GM12865 (cell line): ENCODE results near the gene GPR146.

Source experiments
- DNase-seq: peaks from one replicate; pipeline ENCODE4 v3.0.0; 2010; ENCODE audit warnings: low read depth
- H3K4me3 ChIP-seq: 2 replicates; pipeline ENCODE4 v1.5.1; 2011; ENCODE audit warnings: mild to moderate bottlenecking, low read depth, low read length, control low read depth
- TF ChIP-seq, protein P1 (sequence below): IDR thresholded peaks from 2 replicates; pipeline ENCODE4 v1.5.1; 2011; ENCODE audit warnings: low read length, control low read depth, low read depth, inconsistent platforms; ENCODE audit not compliant: insufficient read depth; ENCODE audit errors: missing control alignments

The GPR146 gene

DNA sequence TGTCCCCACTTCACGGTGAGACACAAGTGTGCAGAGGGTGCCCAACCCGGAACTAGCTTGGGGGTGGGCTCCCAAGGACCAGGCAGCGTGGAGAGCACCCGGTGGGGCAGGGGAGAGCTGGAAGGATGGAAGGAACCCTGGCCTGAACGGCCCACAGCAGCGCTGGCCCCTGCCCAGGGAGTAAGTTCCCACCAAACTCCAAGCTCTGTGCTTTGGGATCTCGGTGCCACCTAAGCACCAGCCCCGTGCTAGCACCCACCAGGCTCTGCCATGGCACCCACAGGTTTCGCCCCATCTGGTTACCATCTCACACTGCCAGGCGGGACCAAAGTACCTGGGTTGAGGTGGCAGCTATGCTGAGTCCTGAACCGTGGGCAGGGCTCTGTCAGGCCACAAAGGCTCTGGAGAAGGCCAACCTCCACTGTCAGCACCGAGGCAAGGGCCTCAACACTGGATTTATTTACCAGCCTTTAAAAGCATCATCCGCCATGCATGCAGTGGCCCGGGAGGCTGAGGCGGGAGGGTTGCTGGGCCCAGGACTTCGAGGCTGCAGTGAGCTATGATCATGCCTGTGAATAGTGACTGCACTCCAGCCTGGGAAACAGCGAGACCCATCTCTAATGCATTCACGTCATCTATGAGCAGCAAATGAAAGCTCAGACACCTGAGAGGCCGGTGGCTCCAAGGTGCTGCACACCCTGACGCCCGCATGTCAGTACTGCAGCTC, 59.6 kb downstream of the GPR146 start:
- H3K4me3 ChIP-seq: peak overlapping the region; percentile 47
- TF ChIP-seq, protein P1, sequence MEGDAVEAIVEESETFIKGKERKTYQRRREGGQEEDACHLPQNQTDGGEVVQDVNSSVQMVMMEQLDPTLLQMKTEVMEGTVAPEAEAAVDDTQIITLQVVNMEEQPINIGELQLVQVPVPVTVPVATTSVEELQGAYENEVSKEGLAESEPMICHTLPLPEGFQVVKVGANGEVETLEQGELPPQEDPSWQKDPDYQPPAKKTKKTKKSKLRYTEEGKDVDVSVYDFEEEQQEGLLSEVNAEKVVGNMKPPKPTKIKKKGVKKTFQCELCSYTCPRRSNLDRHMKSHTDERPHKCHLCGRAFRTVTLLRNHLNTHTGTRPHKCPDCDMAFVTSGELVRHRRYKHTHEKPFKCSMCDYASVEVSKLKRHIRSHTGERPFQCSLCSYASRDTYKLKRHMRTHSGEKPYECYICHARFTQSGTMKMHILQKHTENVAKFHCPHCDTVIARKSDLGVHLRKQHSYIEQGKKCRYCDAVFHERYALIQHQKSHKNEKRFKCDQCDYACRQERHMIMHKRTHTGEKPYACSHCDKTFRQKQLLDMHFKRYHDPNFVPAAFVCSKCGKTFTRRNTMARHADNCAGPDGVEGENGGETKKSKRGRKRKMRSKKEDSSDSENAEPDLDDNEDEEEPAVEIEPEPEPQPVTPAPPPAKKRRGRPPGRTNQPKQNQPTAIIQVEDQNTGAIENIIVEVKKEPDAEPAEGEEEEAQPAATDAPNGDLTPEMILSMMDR: no peak
- no peak for DNase-seq

DNA sequence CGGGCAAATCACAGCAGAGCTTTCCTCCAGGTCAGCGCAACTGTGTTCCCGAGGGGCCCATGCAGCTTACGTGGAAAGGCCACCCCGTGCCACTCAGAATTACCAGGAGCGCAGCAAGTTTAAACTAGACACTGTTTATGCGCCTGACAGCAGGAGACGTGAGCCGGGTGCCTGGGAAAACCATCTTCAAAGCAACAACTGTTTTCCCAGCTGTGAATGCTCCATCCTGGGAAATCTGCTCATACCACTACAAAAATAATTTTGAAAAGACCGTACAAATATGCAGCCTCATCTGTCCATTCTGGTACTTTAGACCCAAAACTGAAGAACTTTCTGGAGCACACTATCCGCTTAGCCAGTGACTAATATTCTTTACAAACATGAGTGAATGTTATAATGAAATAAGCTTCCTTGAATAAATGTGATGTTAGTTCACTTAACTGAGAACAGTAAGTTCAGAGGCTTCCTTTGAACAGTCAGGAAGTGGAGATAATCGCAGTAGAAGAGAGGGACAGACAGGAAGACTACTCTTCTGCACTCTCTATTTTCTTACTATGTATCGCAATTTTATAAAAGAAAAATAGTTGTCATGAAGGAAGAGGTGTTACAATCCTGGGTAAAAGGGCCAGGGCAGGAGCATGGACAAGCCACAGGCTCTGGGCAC, 60.3 kb downstream of the GPR146 start:
- TF ChIP-seq, protein P1: no peak
- peak overlapping the region; percentile 31 for H3K4me3 ChIP-seq
- peak; percentile 23 for DNase-seq

DNA sequence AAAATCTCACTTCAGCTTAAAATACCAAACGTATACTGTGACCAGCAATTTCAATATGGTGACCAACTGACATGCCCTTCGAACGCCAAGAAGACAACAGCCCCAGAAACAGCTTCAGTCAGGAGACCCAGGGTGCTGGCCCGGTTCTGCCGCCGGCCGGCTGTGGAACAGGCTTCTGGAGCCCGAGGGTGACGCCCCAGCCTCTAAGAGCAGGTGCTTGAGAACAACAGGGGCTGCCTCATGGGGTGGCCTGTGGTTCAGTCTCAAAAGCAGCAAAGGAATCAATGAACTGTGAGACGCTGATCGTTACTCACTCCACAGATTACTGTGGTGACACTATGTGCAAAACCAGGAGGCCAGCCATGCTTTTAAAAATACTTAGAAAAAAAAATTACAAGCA, 60.8 kb downstream of the GPR146 start:
- TF ChIP-seq, protein P1: no peak
- peak overlapping the region; percentile 31 for H3K4me3 ChIP-seq
- peak; percentile 86 for DNase-seq

DNA sequence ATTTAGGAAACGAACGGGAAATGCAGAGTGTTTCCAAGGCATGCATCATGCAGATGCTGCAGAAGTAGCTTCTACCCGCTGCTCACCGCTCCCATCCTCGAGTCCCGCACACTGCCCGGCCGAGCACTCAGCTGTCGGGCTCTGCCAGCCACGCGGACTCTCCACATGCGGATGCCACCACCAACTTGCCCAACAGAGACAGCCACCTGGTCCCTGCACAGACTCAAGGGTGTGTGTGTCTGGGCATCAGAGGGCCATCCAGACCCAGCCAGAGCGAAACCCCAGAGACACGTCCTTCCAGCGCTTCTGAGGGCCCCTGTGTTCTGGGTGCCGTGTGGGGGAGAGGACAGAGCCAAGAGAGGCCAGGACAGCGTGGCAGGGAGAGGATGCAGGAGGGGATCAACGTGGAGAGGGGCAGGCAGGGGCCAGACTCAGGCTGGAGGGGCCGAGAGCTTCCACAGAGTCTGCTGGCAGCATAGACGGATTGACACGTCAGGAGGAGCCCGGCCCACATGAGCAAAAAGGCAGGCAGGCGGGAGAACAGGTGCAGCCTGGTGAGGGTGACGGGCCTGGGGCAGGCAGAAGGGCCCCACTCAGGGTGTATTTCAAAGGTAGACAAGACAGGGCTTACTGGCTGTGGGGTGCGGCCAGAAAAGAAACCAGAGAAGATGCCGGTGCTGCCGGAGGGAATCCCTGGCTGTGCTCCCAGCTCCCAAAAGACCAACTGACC, 61.9 kb downstream of the GPR146 start:
- TF ChIP-seq, protein P1: no peak
- no peak for DNase-seq

DNA sequence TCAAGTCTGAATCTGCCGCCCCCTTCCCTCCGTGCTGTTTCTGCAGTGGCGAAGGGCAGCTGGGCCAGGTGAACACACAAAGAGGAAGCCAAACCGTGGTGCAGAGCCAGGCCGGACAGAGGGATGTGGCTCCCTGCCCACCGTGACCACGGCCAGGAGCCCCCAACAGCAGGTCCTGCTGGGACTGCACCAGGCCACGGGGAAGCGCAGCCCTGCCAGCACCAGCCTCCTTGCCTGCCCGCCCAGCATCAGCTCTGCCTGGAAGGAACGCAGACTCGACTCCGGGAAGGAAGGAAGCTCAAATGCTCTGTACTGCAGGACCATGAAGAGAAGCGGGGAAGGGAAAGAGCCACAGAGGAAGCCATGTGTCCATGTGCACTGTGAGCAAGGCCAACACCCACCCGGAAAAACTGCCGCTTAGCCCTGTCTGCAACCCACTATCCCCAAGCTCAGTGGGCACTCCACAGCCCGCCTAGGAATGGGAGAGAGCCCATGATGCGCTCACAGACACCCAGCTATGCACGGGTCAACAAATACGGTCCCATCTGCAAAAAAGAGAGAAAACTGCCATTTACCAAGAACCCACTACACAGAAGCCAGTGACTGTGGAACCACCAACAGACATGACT, 62.6 kb downstream of the GPR146 start:
- H3K4me3 ChIP-seq: no peak overlapping the region
- no peak for DNase-seq
- TF ChIP-seq, protein P1: no peak

More for the DNA sequence above, 61.9 kb downstream of the GPR146 start:
- no peak overlapping the region for H3K4me3 ChIP-seq

DNA sequence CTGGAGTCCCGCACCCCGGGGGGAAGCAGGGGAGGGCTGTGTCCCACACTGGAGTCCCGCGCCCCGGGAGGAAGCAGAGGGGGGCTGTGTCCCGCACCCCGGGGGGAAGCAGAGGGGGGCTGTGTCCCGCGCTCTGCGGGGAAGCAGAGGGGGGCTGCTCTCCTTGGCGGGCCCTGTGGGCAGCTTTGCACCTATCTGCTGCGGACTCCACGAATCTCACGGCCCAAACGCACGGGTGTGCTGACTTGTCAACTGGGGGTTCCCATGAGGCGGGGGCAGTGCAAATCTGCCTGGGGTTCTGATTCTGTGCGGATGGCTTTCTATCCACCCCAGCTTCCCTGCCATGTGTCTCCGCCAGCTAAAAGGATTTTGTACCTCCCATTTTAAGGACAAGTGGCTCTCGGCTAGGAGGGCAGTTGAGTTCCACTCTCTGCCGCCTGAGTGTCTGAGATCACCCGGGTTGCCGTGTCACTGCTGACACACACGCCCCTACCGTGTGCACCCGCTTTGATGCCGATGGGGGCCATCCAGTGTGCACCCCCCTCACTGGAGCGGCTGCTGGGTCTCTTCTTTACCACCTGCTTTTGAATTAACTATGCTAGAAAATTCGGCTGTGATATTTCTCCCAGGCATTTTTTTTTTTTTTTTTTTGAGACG, 64.0 kb downstream of the GPR146 start:
- TF ChIP-seq, protein P1: no peak
- DNase-seq: no peak
- H3K4me3 ChIP-seq: no peak overlapping the region
